Measurements from ENCODE around the gene TSPOAP1.

Gene TSPOAP1

GRCh38 chr17:58327363-58328194, 1.0 kb downstream of the TSPOAP1 start:
- no peak for DNase-seq

- DNase-seq, result no peak
These were observed 1.8 kb downstream of the TSPOAP1 start for GRCh38 chr17:58326609-58327362.

- DNase-seq, result peak; percentile 83
These were observed 2.6 kb downstream of the TSPOAP1 start for GRCh38 chr17:58325976-58326468.

GRCh38 chr17:58325289-58325726, 3.3 kb downstream of the TSPOAP1 start:
- DNase-seq, result peak; percentile 82

- peak; percentile 84 for DNase-seq
These were observed 3.9 kb downstream of the TSPOAP1 start for GRCh38 chr17:58324409-58325288.

GRCh38 chr17:58324056-58324408, 4.6 kb downstream of the TSPOAP1 start:
- no peak for DNase-seq

GRCh38 chr17:58323366-58324055, 5.1 kb downstream of the TSPOAP1 start:
- no peak for DNase-seq

GRCh38 chr17:58322581-58323185, 5.9 kb downstream of the TSPOAP1 start:
- DNase-seq, result no peak

GRCh38 chr17:58321571-58322525, 6.7 kb downstream of the TSPOAP1 start:
- DNase-seq, result no peak

GRCh38 chr17:58320570-58321323, 7.8 kb downstream of the TSPOAP1 start:
- peak; percentile 40 for DNase-seq

GRCh38 chr17:58320163-58320558, 8.4 kb downstream of the TSPOAP1 start:
- DNase-seq, result peak; percentile 46

GRCh38 chr17:58319173-58320162, 9.1 kb downstream of the TSPOAP1 start:
- DNase-seq, result peak; percentile 56

- peak; percentile 51 for DNase-seq
These were observed 9.9 kb downstream of the TSPOAP1 start for GRCh38 chr17:58318627-58319172.

- no peak for DNase-seq
These were observed 10.5 kb downstream of the TSPOAP1 start for GRCh38 chr17:58318065-58318481.

- peak; percentile 93 for DNase-seq
These were observed 11.1 kb downstream of the TSPOAP1 start for GRCh38 chr17:58317421-58318064.

- peak; percentile 60 for DNase-seq
These were observed 12.2 kb downstream of the TSPOAP1 start for GRCh38 chr17:58316260-58316960.

GRCh38 chr17:58315750-58316149, 12.8 kb downstream of the TSPOAP1 start:
- DNase-seq, result no peak
